Mesodermal cell (in vitro differentiated cells): ENCODE results near the gene CAVIN4.

Experiments used
- H3K27ac ChIP-seq: 2 replicates; pipeline ENCODE4 v1.7.0; 2013; ENCODE audit warnings: mild to moderate bottlenecking, low read depth, low read length, moderate library complexity; ENCODE audit not compliant: severe bottlenecking
- H3K36me3 ChIP-seq: 2 replicates; pipeline ENCODE4 v1.7.1; 2013; ENCODE audit warnings: mild to moderate bottlenecking, low read length, moderate library complexity; ENCODE audit not compliant: control insufficient read depth, insufficient read depth
- H3K4me1 ChIP-seq: one replicate; pipeline ENCODE4 v1.7.1; 2013; ENCODE audit warnings: mild to moderate bottlenecking, low read length; ENCODE audit not compliant: insufficient read depth, control insufficient read depth, poor library complexity, severe bottlenecking
- H3K4me3 ChIP-seq: 2 replicates; pipeline ENCODE4 v1.7.0; 2013; ENCODE audit warnings: low read length, control low read depth, mild to moderate bottlenecking; ENCODE audit not compliant: insufficient read depth, poor library complexity, severe bottlenecking; ENCODE audit errors: extremely low read depth
- H3K9me3 ChIP-seq: 2 replicates; pipeline ENCODE4 v1.7.1; 2013; ENCODE audit warnings: mild to moderate bottlenecking, low read length, moderate library complexity; ENCODE audit not compliant: control insufficient read depth
- WGBS, 2 experiments: methylation state at CpG; one replicate each; pipeline ENCODE4 v1.1.5; 2013; ENCODE audit warnings: missing lambda C conversion rate in 2 of 2; ENCODE audit not compliant: insufficient coverage in 2 of 2; 5-methylcytosine and 5-hydroxymethylcytosine counted together

Gene CAVIN4

GRCh38 chr9:100575765-100576386 lies 2.0 kb upstream of the CAVIN4 start:
- Histone ChIP-seq H3K27ac (no peak overlapping the region), H3K9me3 (no peaks in the 10 kb centered on the region), H3K4me3 (no peak overlapping the region), H3K36me3 (peaks cover 20% of the 10 kb centered on the region), H3K4me1 (peaks cover 5% of the 10 kb centered on the region)
- 63% methylated on average over 1 of the region's 2 CpGs; no CpG with 5 or more reads in 1 of the 2 experiments for WGBS, 2 experiments

GRCh38 chr9:100578610-100579009 lies 731 bp downstream of the CAVIN4 start:
- no CpG with 5 or more reads among the region's 1 CpG for WGBS, 2 experiments
- H3K4me1 ChIP-seq, result peaks cover 5% of the 10 kb centered on the region
- no peak overlapping the region for H3K27ac ChIP-seq
- peaks cover 14% of the 10 kb centered on the region for H3K36me3 ChIP-seq
- H3K4me3 ChIP-seq, result no peak overlapping the region
- H3K9me3 ChIP-seq, result no peaks in the 10 kb centered on the region

GRCh38 chr9:100579665-100580064 lies 1.8 kb downstream of the CAVIN4 start:
- Histone ChIP-seq H3K36me3 (peaks cover 9% of the 10 kb centered on the region), H3K9me3 (no peaks in the 10 kb centered on the region), H3K4me1 (peaks cover 5% of the 10 kb centered on the region), H3K27ac (no peak overlapping the region), H3K4me3 (no peak overlapping the region)
- 100% methylated on average over 1 of the region's 2 CpGs; no CpG with 5 or more reads in 1 of the 2 experiments for WGBS, 2 experiments

- WGBS, 2 experiments, result 89 to 94% methylated on average over 3 of the region's 3 CpGs
- no peaks in the 10 kb centered on the region for H3K9me3 ChIP-seq
- no peak overlapping the region for H3K27ac ChIP-seq
- no peak overlapping the region for H3K4me3 ChIP-seq
- H3K4me1 ChIP-seq, result peaks cover 5% of the 10 kb centered on the region
- H3K36me3 ChIP-seq, result peaks cover 9% of the 10 kb centered on the region
Measured at GRCh38 chr9:100580257-100580656, 2.4 kb downstream of the CAVIN4 start.

GRCh38 chr9:100581081-100581480 lies 3.2 kb downstream of the CAVIN4 start:
- Histone ChIP-seq H3K36me3 (peaks cover 17% of the 10 kb centered on the region), H3K4me1 (peaks cover 5% of the 10 kb centered on the region), H3K27ac (no peak overlapping the region), H3K4me3 (no peak overlapping the region), H3K9me3 (no peaks in the 10 kb centered on the region)
- 94 to 100% methylated on average over 5 to 6 of the region's 7 CpGs for WGBS, 2 experiments

- Histone ChIP-seq H3K9me3 (no peaks in the 10 kb centered on the region), H3K36me3 (peaks cover 19% of the 10 kb centered on the region), H3K4me1 (peaks cover 5% of the 10 kb centered on the region), H3K27ac (no peak overlapping the region), H3K4me3 (no peak overlapping the region)
- 80% methylated on average over 1 of the region's 4 CpGs; no CpG with 5 or more reads in 1 of the 2 experiments for WGBS, 2 experiments
Measured at GRCh38 chr9:100581661-100582060, 3.8 kb downstream of the CAVIN4 start.

- H3K27ac ChIP-seq, result no peak overlapping the region
- H3K9me3 ChIP-seq, result no peaks in the 10 kb centered on the region
- H3K4me1 ChIP-seq, result peaks cover 4% of the 10 kb centered on the region
- H3K4me3 ChIP-seq, result no peak overlapping the region
- 93 to 100% methylated on average over 2 to 5 of the region's 5 CpGs for WGBS, 2 experiments
- peaks cover 30% of the 10 kb centered on the region for H3K36me3 ChIP-seq
Measured at GRCh38 chr9:100583014-100583802, 5.3 kb downstream of the CAVIN4 start.

GRCh38 chr9:100584951-100585350 lies 7.1 kb downstream of the CAVIN4 start:
- Histone ChIP-seq H3K27ac (no peak overlapping the region), H3K36me3 (peaks cover 36% of the 10 kb centered on the region), H3K4me1 (peaks cover 4% of the 10 kb centered on the region), H3K4me3 (no peak overlapping the region), H3K9me3 (no peaks in the 10 kb centered on the region)
- 94 to 100% methylated on average over 4 of the region's 4 CpGs for WGBS, 2 experiments

- Histone ChIP-seq H3K36me3 (peaks cover 34% of the 10 kb centered on the region), H3K4me1 (peaks cover 4% of the 10 kb centered on the region), H3K27ac (no peak overlapping the region), H3K9me3 (no peaks in the 10 kb centered on the region), H3K4me3 (no peak overlapping the region)
- WGBS, 2 experiments, result 80 to 91% methylated on average over 1 to 4 of the region's 7 CpGs
Measured at GRCh38 chr9:100586093-100586492, 8.2 kb downstream of the CAVIN4 start.

- peaks cover 28% of the 10 kb centered on the region for H3K36me3 ChIP-seq
- H3K4me1 ChIP-seq, result peaks cover 4% of the 10 kb centered on the region
Measured at GRCh38 chr9:100587375-100587774, 9.5 kb downstream of the CAVIN4 start.

GRCh38 chr9:100589582-100589981 lies 11.7 kb downstream of the CAVIN4 start:
- WGBS, 2 experiments, result 100% methylated on average over 2 of the region's 5 CpGs; no CpG with 5 or more reads in 1 of the 2 experiments
- peaks cover 4% of the 10 kb centered on the region for H3K4me1 ChIP-seq

More at GRCh38 chr9:100587375-100587774, 9.5 kb downstream of the CAVIN4 start:
- no peaks in the 10 kb centered on the region for H3K9me3 ChIP-seq
- H3K4me3 ChIP-seq, result no peak overlapping the region
- no peak overlapping the region for H3K27ac ChIP-seq
- WGBS, 2 experiments, result 88 to 96% methylated on average over 8 to 9 of the region's 9 CpGs

More at GRCh38 chr9:100589582-100589981, 11.7 kb downstream of the CAVIN4 start:
- Histone ChIP-seq H3K36me3 (peaks cover 27% of the 10 kb centered on the region), H3K27ac (no peak overlapping the region), H3K9me3 (no peaks in the 10 kb centered on the region), H3K4me3 (no peak overlapping the region)
